Retinal pigment epithelial cell (primary cell): ENCODE results near the gene JCAD.

Experiments
- DNase-seq: peaks from one replicate; pipeline ENCODE4 v3.0.0-alpha.2; 2010; ENCODE audit warnings: low read depth
- H3K4me3 ChIP-seq: 2 replicates; pipeline ENCODE4 v1.5.1; 2011; ENCODE audit warnings: mild to moderate bottlenecking, low read length, control low read depth, moderate library complexity
- TF ChIP-seq, protein P1 (sequence below): conservative IDR thresholded peaks from 2 replicates; pipeline ENCODE4 v1.5.1; 2011; ENCODE audit warnings: low read depth, low read length, control low read depth, inconsistent platforms

JCAD gene

DNA sequence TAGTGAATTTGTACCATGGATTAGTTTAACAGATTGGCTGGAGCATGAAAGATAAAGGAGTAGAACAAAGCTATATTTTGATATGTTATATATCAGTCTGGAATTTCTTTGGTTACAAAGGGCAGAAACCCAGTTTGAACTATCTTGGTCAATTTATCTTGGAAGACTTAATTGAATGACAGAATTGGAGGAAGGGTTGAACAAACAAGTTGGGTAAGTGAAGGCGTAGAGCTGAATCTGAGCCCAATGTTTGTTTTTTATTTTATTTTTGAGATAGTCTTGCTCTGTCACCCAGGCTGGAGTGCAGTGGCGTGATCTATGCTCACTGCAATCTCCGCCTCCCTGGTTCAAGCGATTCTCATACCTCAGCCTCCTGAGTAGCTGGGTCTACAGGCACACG lies 21.8 kb upstream of the JCAD start:
- TF ChIP-seq, protein P1, sequence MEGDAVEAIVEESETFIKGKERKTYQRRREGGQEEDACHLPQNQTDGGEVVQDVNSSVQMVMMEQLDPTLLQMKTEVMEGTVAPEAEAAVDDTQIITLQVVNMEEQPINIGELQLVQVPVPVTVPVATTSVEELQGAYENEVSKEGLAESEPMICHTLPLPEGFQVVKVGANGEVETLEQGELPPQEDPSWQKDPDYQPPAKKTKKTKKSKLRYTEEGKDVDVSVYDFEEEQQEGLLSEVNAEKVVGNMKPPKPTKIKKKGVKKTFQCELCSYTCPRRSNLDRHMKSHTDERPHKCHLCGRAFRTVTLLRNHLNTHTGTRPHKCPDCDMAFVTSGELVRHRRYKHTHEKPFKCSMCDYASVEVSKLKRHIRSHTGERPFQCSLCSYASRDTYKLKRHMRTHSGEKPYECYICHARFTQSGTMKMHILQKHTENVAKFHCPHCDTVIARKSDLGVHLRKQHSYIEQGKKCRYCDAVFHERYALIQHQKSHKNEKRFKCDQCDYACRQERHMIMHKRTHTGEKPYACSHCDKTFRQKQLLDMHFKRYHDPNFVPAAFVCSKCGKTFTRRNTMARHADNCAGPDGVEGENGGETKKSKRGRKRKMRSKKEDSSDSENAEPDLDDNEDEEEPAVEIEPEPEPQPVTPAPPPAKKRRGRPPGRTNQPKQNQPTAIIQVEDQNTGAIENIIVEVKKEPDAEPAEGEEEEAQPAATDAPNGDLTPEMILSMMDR, result no peak
- no peak overlapping the region for H3K4me3 ChIP-seq
- DNase-seq, result no peak

DNA sequence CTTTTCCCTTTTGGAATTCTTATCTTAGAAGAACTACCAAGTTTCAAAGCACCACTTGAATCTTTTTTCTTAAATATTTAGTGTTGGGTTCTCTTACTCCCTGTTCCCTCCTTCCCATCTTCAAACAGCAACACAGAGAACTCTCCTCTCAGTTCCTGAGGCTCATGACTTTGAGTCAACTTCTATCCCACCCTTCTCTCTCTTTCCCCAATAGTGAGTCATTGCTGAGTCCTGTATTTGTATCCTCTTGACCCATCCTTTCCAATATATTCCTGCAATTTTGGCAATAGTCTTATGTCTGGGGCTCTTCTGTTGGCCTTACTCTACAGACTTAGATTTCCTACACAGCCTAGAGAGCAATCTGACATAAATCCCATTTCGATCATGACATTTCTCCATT lies 20.8 kb upstream of the JCAD start:
- H3K4me3 ChIP-seq, result no peak overlapping the region
- TF ChIP-seq, protein P1, result no peak
- DNase-seq, result no peak

DNA sequence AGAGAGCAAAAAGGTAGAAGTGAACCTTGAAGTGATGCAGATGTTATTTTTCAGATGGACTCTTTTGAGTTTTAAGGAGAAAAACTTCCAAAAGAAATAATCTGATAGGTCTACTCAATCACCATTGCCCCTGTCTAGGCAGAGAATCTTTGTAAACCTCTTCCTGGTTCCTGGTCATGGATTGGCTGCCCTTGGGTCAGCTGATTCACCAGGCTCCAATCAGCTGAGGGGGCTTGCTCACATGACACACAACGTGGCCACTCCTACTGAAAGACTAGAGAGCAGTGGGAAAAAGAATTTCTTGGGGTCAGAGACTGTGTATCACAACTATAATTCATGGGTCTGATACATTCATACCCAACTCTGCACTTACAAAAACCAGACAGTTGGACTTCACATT lies 20.0 kb upstream of the JCAD start:
- TF ChIP-seq, protein P1, result no peak
- DNase-seq, result no peak
- no peak overlapping the region for H3K4me3 ChIP-seq

DNA sequence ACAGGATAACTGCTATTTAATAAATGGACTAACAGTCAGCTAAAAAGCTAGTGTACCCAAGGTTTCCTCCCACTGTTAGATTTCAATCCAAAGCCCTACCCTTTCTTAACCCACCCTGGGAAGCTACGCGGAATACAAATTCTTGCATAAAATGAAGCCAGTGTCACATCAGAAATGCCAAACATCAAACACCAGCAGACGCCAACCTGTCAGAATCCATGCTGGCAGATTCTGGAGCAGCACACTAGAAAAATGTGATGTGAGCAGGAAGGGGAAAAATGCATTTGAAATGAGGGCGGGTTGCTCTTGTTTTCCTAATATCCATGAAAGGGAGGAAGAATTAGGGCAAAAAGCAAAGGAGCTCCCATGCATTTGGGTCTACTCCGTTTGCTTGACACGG lies 16.1 kb upstream of the JCAD start:
- DNase-seq, result no peak
- TF ChIP-seq, protein P1, result no peak
- H3K4me3 ChIP-seq, result no peak overlapping the region

DNA sequence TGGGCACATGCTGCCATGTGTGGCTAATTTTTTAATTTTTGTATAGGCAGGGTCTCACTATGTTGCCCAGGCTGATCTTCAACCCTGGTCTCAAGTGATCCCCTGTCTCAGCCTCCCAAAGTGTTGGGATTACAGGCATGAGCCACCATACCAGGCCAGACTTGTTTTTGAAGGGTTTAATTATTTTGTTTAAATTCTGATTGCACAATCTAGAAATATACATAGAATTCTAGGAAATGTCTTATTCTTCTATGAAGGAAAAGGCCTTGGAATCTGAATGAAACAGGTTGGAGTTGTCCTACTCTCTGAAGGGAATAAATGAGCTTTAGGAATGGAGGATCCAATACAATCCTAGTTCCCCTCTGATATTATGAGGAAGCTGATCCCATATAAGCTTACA lies 15.5 kb upstream of the JCAD start:
- DNase-seq, result no peak
- H3K4me3 ChIP-seq, result no peak overlapping the region
- TF ChIP-seq, protein P1, result no peak

DNA sequence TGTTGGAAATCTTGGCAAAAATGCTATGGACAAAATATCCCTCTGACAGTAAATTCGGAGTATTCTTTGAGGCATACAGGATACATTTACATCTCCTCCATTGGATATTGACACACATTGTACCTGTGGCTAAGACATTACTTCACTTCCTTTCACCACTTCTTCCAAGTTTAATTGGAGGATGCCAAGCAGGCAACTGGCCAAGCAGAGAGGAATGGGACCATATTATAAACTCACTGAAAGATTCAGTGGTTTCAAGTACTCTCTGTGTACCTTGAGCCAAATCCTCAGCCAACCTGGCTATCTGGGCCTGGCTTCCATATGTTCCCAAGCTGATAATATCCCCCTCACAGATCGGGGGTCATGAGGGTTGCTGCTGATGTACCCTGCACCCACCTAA lies 14.7 kb upstream of the JCAD start:
- TF ChIP-seq, protein P1, result no peak
- H3K4me3 ChIP-seq, result no peak overlapping the region
- no peak for DNase-seq

DNA sequence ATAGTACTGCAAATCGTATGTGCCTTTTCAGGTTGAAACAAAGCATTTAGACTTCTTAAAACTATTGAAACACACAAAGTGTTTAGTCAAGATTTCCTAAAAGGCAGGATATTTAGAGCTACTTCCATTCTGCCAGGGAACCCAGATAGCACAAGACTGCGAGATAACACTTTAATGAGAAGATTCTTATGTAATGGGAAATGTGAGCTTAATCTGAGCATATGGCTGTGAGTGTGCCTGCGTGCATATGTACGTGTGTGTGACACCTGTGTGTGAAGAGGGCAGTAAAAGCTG lies 14.3 kb upstream of the JCAD start:
- no peak overlapping the region for H3K4me3 ChIP-seq
- TF ChIP-seq, protein P1, result no peak
- no peak for DNase-seq
